OCI-LY1 (cell line): ENCODE measurements around the gene DHRSX.

ENCODE experiments used
- H2AFZ ChIP-seq: fragments of 200-600 bp; sonication (generic), shearing (Covaris generic); 2 replicates; pipeline ENCODE4 v1.6.0; 2014; ENCODE audit warnings: antibody characterized with exemption, mild to moderate bottlenecking, low read length
- H3F3A ChIP-seq: fragments of 200-600 bp; sonication (generic), shearing (Covaris generic); 2 replicates; pipeline ENCODE4 v1.6.0; 2014; ENCODE audit warnings: mild to moderate bottlenecking, antibody characterized with exemption, low read length, moderate library complexity; ENCODE audit not compliant: insufficient read depth
- H3K27ac ChIP-seq: fragments of 200-600 bp; sonication (generic); 2 replicates; pipeline ENCODE4 v1.5.1; 2014; ENCODE audit warnings: low read length, mixed run types, mild to moderate bottlenecking, low read depth; ENCODE audit not compliant: poor library complexity, severe bottlenecking
- H3K27me3 ChIP-seq: fragments of 200-600 bp; sonication (generic); 2 replicates; pipeline ENCODE4 v1.6.0; 2014; ENCODE audit warnings: antibody characterized with exemption, mild to moderate bottlenecking, low read length, moderate library complexity; ENCODE audit not compliant: insufficient read depth
- H3K36me3 ChIP-seq: fragments of 200-600 bp; sonication (generic); 2 replicates; pipeline ENCODE4 v1.6.1; 2014; ENCODE audit warnings: mild to moderate bottlenecking, antibody characterized with exemption, low read length, moderate library complexity, mixed read lengths; ENCODE audit not compliant: insufficient read depth
- H3K4me1 ChIP-seq: fragments of 200-600 bp; sonication (generic); 2 replicates; pipeline ENCODE4 v1.5.1; 2014; ENCODE audit warnings: mild to moderate bottlenecking, low read length, moderate library complexity; ENCODE audit not compliant: insufficient read depth, severe bottlenecking
- H3K4me2 ChIP-seq: fragments of 200-600 bp; sonication (generic), shearing (Covaris generic); 2 replicates; pipeline ENCODE4 v1.6.1; 2014; ENCODE audit warnings: low read length
- H3K4me3 ChIP-seq: fragments of 200-600 bp; sonication (generic); 2 replicates; pipeline ENCODE4 v1.5.1; 2014; ENCODE audit warnings: low read length, low read depth, mild to moderate bottlenecking, mixed read lengths; ENCODE audit not compliant: poor library complexity, severe bottlenecking
- H3K79me2 ChIP-seq: fragments of 200-600 bp; shearing (Covaris generic); 2 replicates; pipeline ENCODE4 v1.6.1; 2016; ENCODE audit warnings: mixed run types, low read length, mixed read lengths; ENCODE audit not compliant: insufficient read depth
- H3K9ac ChIP-seq: fragments of 200-600 bp; sonication (generic), shearing (Covaris generic); 2 replicates; pipeline ENCODE4 v1.6.1; 2014; ENCODE audit warnings: mild to moderate bottlenecking, low read length, mixed read lengths
- H3K9me2 ChIP-seq: fragments of 200-600 bp; sonication (generic), shearing (Covaris generic); 2 replicates; pipeline ENCODE4 v1.6.1; 2014; ENCODE audit warnings: low read depth, mild to moderate bottlenecking, low read length, mixed read lengths
- H3K9me3 ChIP-seq: fragments of 200-600 bp; shearing (Covaris generic); 2 replicates; pipeline ENCODE4 v1.6.1; 2014; ENCODE audit warnings: low read length, mixed read lengths
- H4K20me1 ChIP-seq: fragments of 200-600 bp; sonication (generic), shearing (Covaris generic); 2 replicates; pipeline ENCODE4 v1.6.0; 2016; ENCODE audit warnings: mild to moderate bottlenecking, low read length; ENCODE audit not compliant: insufficient read depth
- EZH2 ChIP-seq: fragments of 200-600 bp; sonication (generic), shearing (Covaris generic); IDR thresholded peaks from 2 replicates; pipeline ENCODE4 v1.8.0; 2017; ENCODE audit warnings: borderline replicate concordance, mixed run types, mild to moderate bottlenecking, antibody characterized with exemption, low read length, moderate library complexity, mixed read lengths
- TF ChIP-seq, protein P1 (sequence below): fragments of 200-600 bp; sonication (generic), shearing (Covaris generic); IDR thresholded peaks from 2 replicates; pipeline ENCODE4 v1.5.1; 2017; ENCODE audit warnings: mild to moderate bottlenecking, antibody characterized with exemption, low read length, moderate library complexity, mixed read lengths

The DHRSX gene

DNA sequence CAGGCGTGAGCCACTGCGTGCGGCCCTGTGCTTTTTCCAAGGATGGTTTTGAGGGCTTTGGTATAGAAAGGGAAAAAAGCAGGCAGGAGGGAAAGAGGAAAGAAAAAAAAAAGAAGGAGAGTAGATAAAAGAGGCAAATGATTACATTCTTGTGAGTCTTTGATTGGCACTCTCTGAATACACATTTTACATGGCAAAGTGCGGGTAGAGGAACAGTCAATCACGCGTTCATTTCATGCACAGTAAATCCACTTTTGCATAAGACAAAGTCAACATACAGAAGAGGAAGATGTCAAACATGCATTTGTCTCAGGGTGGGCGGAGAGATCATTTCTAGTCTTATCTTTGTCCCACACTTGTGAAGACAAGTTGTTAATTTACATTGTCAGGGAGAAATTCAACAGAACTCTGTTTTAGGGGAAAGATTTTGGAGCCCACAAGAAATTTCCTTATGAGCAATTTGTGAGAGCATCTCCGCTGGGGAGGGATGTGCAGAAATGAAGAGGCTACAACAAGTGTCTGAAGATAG lies 183.2 kb downstream of the DHRSX start:
- Histone ChIP-seq H3K9ac (no peak overlapping the region), H3K4me2 (no peak overlapping the region)

DNA sequence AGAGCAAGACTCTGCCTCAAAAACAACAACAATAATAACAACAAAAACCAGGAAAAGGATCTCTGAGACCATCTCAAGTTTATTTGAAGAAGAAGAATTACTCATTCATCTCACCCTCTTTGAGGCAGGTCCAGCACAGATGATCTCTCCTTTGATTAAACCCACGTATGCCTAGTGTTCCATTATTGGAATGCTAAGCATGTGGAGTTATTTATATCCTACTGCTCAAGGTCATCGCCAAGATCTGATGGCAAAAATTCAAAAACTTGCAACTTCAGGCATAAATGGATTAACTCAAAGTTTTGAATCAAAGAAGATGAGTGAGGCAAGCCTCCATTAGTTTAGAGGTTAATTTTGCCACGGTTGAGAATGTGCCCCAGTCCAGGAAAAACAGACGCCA lies 184.2 kb downstream of the DHRSX start:
- no peak for TF ChIP-seq EZH2
- TF ChIP-seq, protein P1, sequence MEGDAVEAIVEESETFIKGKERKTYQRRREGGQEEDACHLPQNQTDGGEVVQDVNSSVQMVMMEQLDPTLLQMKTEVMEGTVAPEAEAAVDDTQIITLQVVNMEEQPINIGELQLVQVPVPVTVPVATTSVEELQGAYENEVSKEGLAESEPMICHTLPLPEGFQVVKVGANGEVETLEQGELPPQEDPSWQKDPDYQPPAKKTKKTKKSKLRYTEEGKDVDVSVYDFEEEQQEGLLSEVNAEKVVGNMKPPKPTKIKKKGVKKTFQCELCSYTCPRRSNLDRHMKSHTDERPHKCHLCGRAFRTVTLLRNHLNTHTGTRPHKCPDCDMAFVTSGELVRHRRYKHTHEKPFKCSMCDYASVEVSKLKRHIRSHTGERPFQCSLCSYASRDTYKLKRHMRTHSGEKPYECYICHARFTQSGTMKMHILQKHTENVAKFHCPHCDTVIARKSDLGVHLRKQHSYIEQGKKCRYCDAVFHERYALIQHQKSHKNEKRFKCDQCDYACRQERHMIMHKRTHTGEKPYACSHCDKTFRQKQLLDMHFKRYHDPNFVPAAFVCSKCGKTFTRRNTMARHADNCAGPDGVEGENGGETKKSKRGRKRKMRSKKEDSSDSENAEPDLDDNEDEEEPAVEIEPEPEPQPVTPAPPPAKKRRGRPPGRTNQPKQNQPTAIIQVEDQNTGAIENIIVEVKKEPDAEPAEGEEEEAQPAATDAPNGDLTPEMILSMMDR = no peak
- Histone ChIP-seq H2AFZ (no peak overlapping the region), H3K4me2 (no peak overlapping the region)

More for the DNA sequence above, 183.2 kb downstream of the DHRSX start:
- Histone ChIP-seq H3K9me3 (no peaks in the 10 kb centered on the region), H3K4me3 (no peak overlapping the region), H2AFZ (no peak overlapping the region), H3K27me3 (no peaks in the 10 kb centered on the region), H3K27ac (no peak overlapping the region), H3F3A (no peaks in the 10 kb centered on the region), H3K79me2 (no peaks in the 10 kb centered on the region), H3K36me3 (no peaks in the 10 kb centered on the region), H3K9me2 (no peaks in the 10 kb centered on the region), H4K20me1 (no peaks in the 10 kb centered on the region), H3K4me1 (peaks cover 18% of the 10 kb centered on the region)
- TF ChIP-seq, protein P1 = no peak
- TF ChIP-seq EZH2 = no peak

DNA sequence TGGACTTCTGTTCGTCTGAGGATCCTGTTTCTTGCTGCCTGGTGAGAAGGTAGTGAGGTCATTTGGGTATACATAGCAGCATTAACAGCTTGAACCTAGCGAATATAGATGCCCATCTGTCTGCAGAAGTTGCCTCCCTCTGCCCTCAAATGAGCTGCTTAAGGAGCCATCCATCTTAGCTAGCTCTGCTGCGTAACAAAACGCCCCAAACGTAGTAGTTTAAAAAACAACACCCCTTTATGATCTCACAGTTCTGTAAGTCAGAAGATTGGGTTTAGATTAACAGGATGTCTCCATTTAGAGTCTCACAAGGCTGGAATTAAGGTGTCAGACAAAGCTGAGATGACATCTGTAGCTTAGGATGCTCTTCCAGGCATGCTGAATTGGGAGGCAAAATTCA lies 185.3 kb downstream of the DHRSX start:
- H3K27ac ChIP-seq = no peak overlapping the region
- no peak overlapping the region for H3K4me2 ChIP-seq
- H3K36me3 ChIP-seq = no peaks in the 10 kb centered on the region
- H3K9me3 ChIP-seq = no peaks in the 10 kb centered on the region
- H3K79me2 ChIP-seq = no peaks in the 10 kb centered on the region
- no peaks in the 10 kb centered on the region for H4K20me1 ChIP-seq
- H3F3A ChIP-seq = no peaks in the 10 kb centered on the region
- no peak overlapping the region for H2AFZ ChIP-seq
- H3K4me3 ChIP-seq = no peak overlapping the region
- no peak overlapping the region for H3K9ac ChIP-seq
- H3K27me3 ChIP-seq = no peaks in the 10 kb centered on the region
- H3K9me2 ChIP-seq = no peaks in the 10 kb centered on the region
- TF ChIP-seq, protein P1 = no peak
- no peak for TF ChIP-seq EZH2
- peaks cover 2% of the 10 kb centered on the region for H3K4me1 ChIP-seq

More for the DNA sequence above, 184.2 kb downstream of the DHRSX start:
- no peaks in the 10 kb centered on the region for H3K79me2 ChIP-seq
- no peaks in the 10 kb centered on the region for H4K20me1 ChIP-seq
- no peak overlapping the region for H3K4me3 ChIP-seq
- no peaks in the 10 kb centered on the region for H3K36me3 ChIP-seq
- peaks cover 13% of the 10 kb centered on the region for H3K4me1 ChIP-seq
- no peaks in the 10 kb centered on the region for H3K9me2 ChIP-seq
- H3K9ac ChIP-seq = no peak overlapping the region
- H3K9me3 ChIP-seq = no peaks in the 10 kb centered on the region
- H3K27me3 ChIP-seq = no peaks in the 10 kb centered on the region
- no peak overlapping the region for H3K27ac ChIP-seq
- no peaks in the 10 kb centered on the region for H3F3A ChIP-seq
